ENCODE measurements around the gene REV1. TPM values are rescaled to one million over a fixed set of nuclear protein-coding genes. Genes with fewer than 3 reads are reported as not detected.
"Not testable (repeated sequence)": the region's sequence is repeated elsewhere in the genome, so short reads cannot be mapped to it uniquely, and the experiment has no call there.

Gene REV1
- polyA plus RNA-seq, 4 donors = 49.6 to 60.4 (median 54.8) TPM

DNA sequence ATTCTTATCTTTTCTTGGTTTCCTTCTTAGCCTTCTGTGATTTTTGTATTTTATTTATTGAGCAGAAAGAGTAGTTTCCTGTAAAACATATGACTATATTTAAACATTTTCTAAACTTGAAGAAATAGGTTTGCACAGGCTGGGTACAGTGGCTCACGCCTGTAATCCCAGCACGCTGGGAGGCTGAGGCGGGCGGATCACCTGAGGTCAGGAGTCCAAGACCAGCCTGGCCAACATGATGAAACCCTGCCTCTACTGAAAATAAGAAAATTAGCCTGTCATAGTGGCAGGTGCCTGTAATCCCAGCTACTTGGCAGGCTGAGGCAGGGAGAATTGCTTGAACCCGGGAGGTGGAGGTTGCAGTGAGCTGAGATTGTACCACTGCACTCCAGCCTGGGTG, 121.0 kb downstream of the REV1 start:
- not testable (repeated sequence) for DNase-seq (ENCODE audit: low read depth in 4 of 4, low spot score in 3 of 4)

DNA sequence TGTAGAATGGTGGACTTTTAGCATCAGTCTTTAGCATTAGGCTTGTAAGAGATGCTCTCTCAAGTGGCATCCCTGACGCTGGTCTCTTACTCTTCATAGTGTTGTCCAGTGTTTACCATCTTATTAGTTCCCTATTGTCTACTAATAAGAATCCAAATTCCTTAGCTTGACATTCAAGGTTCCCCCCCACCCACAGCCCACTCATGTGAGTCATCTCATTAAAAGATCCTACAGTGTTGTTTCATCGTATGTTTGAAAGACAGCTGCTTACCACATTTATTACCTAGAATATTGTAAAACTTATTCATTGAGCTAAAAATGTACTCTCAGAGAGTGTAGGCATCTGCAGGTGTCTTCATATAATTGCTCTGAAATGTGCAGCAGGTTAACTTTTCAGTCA, 124.2 kb downstream of the REV1 start:
- DNase-seq (ENCODE audit: low read depth in 4 of 4, low spot score in 3 of 4) = no peak

DNA sequence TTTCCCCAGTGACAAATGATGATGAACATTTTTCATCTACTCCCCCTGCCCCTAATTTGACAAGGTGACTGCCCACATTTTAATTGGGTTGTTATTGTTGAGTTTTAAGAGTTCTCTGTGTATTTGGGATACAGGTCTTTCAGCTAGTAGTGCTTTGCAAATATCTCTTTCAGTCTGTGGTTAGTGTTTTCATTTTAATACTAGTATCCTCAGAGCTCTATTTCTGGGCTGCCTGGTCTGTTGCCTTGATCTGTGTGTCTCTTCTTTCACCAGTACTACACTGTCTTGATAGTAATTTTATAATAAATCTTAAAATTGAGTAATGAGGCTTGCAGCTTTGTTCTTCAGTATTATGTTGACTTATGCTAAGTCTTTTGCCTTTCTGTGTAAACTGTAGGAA, 133.0 kb downstream of the REV1 start:
- DNase-seq (ENCODE audit: low read depth in 4 of 4, low spot score in 3 of 4) = no peak

DNA sequence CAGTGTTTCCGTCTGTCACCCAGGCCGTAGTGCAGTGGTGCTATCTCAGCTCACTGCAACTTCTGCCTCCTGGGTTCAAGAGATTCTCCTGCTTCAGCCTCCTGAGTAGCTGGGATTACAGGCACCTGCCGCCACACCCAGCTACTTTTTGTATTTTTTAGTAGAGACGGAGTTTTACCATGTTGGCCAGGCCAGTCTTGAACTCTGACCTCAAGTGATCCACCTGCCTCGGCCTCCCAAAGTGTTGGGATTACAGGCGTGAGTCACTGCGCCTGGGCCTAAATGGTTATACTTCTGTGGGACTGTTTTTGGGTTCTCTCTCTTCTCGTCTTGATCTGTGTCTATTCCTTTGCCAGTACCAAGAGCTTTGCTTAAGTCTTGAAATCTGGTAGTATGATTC, 135.0 kb downstream of the REV1 start:
- not testable (repeated sequence) for DNase-seq (ENCODE audit: low read depth in 4 of 4, low spot score in 3 of 4)

DNA sequence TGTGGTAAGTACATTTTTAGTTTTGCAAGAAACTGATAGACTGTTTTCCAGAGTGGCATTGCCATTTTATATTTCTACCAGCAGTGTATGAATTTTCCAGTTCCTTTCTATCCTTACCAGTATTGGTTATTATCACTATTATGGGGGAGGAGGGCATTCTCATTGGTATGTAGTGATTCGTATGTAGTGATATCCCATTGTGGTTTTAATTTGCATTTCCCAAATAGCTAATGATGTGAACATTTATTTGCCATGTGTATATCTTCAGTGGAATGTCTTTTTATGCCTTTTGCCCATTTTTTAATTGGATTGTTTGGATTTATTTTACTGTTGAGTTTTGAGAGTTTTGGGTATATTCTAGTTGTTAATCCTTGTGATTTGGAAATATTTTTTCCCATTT, 135.7 kb downstream of the REV1 start:
- no peak for DNase-seq (ENCODE audit: low read depth in 4 of 4, low spot score in 3 of 4)

Other genes with a start within 250 kb of the REV1 start
- gene LYG2, start 234.4 kb downstream of the REV1 start, polyA plus RNA-seq (ENCODE audit: insufficient read length in 4 of 4) = under 1 TPM in 3 of 4 donors, not detected in 1; 0.19 to 0.43 (median 0.19) TPM
- gene LYG1, start 188.8 kb downstream of the REV1 start, polyA plus RNA-seq (ENCODE audit: insufficient read length in 4 of 4) = 1 to 10 TPM; 2.7 to 5.6 (median 3.1) TPM
- gene TXNDC9, start 153.7 kb downstream of the REV1 start, polyA plus RNA-seq (ENCODE audit: insufficient read length in 4 of 4) = 10 to 100 TPM; 39.2 to 46.3 (median 43.9) TPM
- 10 to 100 TPM; 56.5 to 76.6 (median 69.9) TPM for gene EIF5B, start 152.6 kb downstream of the REV1 start, polyA plus RNA-seq (ENCODE audit: insufficient read length in 4 of 4)

All from right renal pelvis (tissue), 4 donors.